Measurements from ENCODE around the gene ST6GALNAC2.
"Not testable (repeated sequence)": the region's sequence is repeated elsewhere in the genome, so short reads cannot be mapped to it uniquely, and the experiment has no call there.

Gene ST6GALNAC2

GRCh38 chr17:76538941-76539570 lies 46.6 kb downstream of the ST6GALNAC2 start:
- no peak for FAIRE-seq

- FAIRE-seq = no peak
Measured at GRCh38 chr17:76538281-76538931, 47.3 kb downstream of the ST6GALNAC2 start.

- FAIRE-seq = no peak
Measured at GRCh38 chr17:76537578-76538280, 47.9 kb downstream of the ST6GALNAC2 start, which contains the start of gene CYGB. TSS of gene CYGB (minus strand) at chr17:76537709. CDS start at chr17:76537542, 167 bp downstream.

GRCh38 chr17:76537288-76537577 lies 48.4 kb downstream of the ST6GALNAC2 start:
- FAIRE-seq = no peak

- no peak for FAIRE-seq
Measured at GRCh38 chr17:76536511-76537287, 49.0 kb downstream of the ST6GALNAC2 start.

- no peak for FAIRE-seq
Measured at GRCh38 chr17:76535788-76536510, 49.7 kb downstream of the ST6GALNAC2 start.

- FAIRE-seq = no peak
Measured at GRCh38 chr17:76534831-76535732, 50.6 kb downstream of the ST6GALNAC2 start.

- not testable (repeated sequence) for FAIRE-seq
Measured at GRCh38 chr17:76533640-76534359, 51.9 kb downstream of the ST6GALNAC2 start.

- FAIRE-seq = no peak
Measured at GRCh38 chr17:76532072-76532651, 53.5 kb downstream of the ST6GALNAC2 start.

GRCh38 chr17:76531486-76532038 lies 54.1 kb downstream of the ST6GALNAC2 start:
- no peak for FAIRE-seq

GRCh38 chr17:76530811-76531485 lies 54.7 kb downstream of the ST6GALNAC2 start:
- FAIRE-seq = no peak

- FAIRE-seq = no peak
Measured at GRCh38 chr17:76530095-76530723, 55.5 kb downstream of the ST6GALNAC2 start.

GRCh38 chr17:76529224-76530094 lies 56.2 kb downstream of the ST6GALNAC2 start:
- no peak for FAIRE-seq

GRCh38 chr17:76528528-76529223 lies 57.0 kb downstream of the ST6GALNAC2 start:
- FAIRE-seq = no peak

- FAIRE-seq = no peak
Measured at GRCh38 chr17:76528156-76528527, 57.5 kb downstream of the ST6GALNAC2 start.

GRCh38 chr17:76527430-76528111 lies 58.1 kb downstream of the ST6GALNAC2 start:
- FAIRE-seq = no peak

- FAIRE-seq = not testable (repeated sequence)
Measured at GRCh38 chr17:76527016-76527415, 58.6 kb downstream of the ST6GALNAC2 start.
